GOT3 (cell line): ENCODE data around the gene PRDM2.

Experiments
- DNase-seq: peaks from one replicate; lab custom pipeline; 2025; ENCODE audit warnings: mixed read lengths; lab: John Stamatoyannopoulos, UW

Gene PRDM2

DNA sequence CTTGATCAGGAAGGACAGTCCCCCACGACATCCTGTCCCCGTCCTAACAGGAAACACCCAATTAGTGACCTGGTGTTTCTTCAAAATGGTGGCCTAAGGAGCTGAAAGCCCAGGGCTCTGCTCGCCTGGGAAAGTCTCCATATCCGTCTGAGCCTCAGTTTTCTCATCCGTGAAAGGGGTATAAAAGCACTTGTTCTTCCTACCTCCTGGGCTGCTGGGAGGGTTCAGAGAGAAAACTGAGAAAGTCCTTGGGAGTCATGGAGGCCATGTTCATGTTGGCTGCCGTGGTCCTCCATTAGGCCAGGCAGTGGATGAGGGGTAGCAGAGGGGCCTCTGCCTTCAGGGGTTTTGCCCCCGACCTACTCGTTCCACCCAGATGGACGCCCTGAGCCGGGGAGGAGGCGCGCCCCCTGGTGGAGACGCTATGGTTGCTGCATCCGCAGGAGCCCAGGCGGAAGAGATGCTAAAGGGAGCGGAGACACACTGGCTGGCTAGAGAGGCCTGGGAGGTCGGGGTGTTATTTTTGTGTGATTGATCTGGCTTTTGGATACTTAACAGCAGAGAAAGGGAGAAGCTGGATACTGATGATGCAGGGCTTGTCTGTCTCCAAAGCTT, 113.5 kb downstream of the PRDM2 start:
- DNase-seq: no peak

- DNase-seq: no peak
Observed at GRCh38 chr1:13814131-13814530, 114.1 kb downstream of the PRDM2 start.

GRCh38 chr1:13816016-13816760, 116.2 kb downstream of the PRDM2 start:
- DNase-seq: no peak

- no peak for DNase-seq
Observed at GRCh38 chr1:13817906-13818305, 117.9 kb downstream of the PRDM2 start.

DNA sequence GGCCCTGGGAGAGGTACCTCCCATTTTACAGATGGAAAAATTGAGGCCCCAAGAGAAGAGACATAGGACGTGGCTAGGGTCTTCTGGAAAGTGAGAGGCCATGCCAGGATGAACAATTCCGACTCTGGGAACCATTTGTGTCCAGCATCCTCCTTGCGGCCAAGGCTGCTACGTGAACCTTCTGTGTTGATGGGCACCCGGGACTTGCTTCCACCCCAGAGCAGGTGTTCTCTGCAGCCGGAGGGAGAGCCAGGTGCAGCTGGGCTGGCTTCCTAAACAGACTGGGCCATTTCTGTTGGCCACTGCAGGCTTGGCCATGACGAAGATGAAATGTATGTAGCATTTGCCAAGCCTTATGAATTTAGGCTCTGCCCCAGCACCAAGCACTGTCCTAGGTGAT, 118.9 kb downstream of the PRDM2 start:
- DNase-seq: no peak

DNA sequence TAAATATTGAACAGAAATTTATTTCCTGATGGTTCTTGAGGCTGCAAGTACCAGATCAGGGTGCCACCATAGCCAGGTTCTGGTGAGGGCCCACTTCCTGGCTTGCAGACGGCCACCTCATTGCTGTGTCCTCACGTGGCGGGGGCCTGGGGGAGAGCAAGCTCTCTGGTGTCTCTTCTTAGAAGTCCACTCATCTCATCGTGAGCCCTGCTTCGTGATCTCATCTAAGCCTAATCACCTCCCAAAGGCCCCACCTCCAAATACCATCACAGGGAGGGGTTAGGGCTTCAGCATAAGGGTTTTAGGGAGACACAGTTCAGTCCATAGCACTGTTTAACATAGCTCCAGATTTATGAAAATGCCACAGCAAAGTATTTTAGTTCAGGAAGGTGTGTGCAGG, 119.7 kb downstream of the PRDM2 start:
- no peak for DNase-seq

DNA sequence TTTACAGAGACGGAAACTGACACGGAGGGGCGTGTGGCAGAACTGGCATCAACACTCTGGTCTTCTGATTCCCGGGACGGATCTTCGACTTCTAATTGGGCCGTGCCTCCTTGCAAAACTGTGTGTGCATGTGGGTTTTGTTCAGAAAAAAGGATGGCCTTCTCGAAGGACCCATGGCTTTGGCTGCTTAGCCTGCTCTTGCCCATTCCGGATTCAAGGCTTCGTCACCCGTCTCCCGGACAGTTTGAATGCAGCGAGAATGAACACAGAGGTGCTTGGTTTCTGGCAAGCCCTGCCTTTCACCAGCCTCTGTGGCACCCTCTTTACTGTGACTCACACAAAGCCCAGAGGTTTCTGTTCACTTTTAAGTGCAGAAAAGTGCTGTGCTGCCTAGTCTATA, 120.1 kb downstream of the PRDM2 start:
- no peak for DNase-seq

DNA sequence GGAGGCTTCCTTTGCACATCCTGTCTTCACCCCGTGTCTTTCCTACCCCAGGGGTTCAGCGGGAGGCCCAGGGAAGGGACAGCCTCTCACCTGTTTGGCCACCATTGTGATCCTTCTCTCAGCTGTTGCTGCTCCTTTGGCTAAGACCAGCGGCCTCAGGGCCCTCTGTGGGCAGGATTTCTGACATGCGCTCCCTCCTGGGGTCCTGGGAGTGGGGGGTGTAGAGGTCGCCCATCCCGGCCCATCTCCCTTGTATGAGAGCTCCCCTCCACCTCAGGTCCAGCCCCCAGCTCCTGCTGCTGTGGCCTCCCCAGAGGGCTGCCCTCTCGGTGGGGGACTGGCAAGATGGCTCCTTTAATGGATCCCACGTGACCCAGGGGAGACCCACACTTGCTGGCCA, 120.5 kb downstream of the PRDM2 start:
- no peak for DNase-seq

GRCh38 chr1:13823126-13823880, 123.3 kb downstream of the PRDM2 start:
- no peak for DNase-seq

- no peak for DNase-seq
Observed at GRCh38 chr1:13823936-13824335, 123.9 kb downstream of the PRDM2 start.

GRCh38 chr1:13824626-13825025, 124.6 kb downstream of the PRDM2 start:
- DNase-seq: no peak

DNA sequence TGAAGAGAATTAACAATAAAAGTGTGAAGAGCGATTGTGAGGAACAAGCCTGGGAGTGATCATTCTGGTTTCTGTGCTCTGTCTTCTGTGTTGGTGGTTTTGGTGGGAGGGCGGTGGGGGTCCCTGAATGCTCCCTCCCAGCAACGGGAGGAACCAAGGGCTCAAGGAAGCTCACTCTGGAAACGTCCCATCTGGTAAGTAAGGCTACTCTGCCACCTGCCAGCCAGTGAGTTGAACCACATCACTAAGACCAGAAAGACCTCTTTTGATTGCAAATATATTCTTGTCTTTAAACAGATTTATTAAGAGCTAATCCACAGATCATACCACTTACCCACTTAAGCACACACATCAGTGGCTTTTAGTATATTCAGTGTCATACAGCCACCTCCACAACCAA, 125.0 kb downstream of the PRDM2 start:
- DNase-seq: no peak

GRCh38 chr1:13826009-13826408, 126.0 kb downstream of the PRDM2 start:
- DNase-seq: no peak

- DNase-seq: no peak
Observed at GRCh38 chr1:13826591-13826990, 126.6 kb downstream of the PRDM2 start.

DNA sequence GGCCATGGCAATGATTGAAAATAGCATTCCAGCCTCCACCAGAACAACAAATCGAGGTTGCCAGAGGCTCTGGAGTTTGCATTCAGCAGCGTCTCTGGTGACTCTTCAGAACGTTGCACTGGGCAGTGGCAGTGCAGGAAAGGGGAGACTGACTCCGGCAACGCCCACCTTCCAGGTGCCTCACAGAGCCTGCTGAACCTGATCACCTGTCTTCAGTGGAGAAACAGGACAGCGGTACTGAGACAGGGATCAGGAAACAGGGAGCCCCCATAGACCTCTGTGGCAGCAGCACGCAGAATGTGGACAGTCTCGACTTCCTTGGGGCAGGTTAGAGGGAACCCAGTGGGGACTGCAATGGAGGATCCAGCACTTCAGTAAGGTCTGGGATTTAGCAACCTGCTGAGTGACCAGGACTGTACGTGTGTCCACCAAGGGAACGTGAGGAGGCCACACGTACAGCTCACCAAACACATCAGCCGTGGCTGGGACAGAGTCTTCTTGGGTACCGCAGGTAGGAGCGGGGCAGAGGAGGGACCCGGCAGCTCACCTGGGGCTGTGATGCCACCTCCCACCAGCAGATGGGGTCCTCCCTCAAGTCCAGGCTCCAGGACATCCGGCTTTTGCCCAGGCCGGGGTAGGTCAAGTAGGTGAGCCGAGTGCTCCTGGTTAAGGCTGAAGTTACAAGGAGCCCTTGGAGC, 128.6 kb downstream of the PRDM2 start:
- no peak for DNase-seq

DNA sequence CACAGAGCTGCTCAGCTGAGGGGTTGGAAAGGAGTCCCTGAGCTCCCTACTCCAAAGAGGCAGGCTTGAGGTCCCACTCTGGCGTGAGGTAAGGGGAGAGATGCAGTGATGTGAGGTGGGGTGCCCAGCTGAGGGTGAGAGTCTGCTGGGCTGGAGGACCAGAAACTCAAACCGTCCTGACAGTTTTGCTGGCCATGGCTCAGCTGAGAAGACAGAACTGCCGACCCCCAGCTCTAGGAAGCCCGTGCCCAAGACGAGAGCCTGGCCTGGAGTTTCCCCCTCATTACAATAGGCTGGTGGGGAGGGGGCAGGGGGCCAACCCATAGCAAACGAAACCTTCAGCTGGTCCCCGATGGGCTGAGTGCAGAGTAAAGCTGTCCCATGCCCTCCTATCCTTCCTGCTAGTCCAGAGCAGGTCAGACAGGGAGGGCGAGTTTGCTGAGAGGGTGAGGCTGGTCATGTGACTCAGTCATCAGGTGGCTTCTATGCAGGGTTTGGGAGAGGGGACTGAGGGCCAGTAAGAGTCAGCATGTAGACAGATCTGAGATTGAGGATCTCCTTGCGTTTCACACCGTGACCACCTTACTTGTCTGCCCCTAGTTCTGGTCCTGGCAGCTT, 129.3 kb downstream of the PRDM2 start:
- DNase-seq: no peak

- no peak for DNase-seq
Observed at GRCh38 chr1:13830170-13830569, 130.2 kb downstream of the PRDM2 start.

DNA sequence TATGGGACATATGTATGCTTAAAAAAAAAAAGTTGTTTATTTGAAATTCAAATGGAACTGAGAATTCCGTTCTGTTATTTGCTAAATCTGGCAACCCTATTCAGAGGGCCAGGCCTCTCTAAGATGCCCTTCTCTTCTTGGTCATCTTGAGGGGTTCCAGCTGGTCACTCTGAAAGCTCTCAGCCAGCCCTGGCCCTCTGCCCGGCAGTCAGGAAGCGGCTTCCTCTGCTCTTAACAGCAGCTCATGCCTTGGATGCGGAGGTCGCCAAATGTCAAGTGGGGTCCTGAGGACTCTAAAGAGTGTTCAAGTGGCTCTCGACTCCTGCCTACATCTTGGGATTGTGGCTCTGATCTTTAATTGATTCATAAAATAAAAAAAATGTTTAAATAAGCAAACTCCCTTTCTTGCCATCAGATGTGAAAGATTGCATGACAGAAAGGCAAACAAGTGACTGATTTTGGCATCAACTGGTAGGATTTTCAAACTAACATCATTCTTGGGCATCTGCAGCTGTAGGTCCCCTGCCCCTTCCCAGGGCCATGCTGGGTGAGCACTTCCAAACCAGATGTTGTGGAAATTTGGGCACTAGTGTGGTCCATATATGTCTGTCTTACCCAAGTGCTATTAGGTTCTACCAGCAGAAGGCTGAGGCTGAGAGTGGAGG, 130.8 kb downstream of the PRDM2 start:
- no peak for DNase-seq

GRCh38 chr1:13832100-13832499, 132.1 kb downstream of the PRDM2 start:
- no peak for DNase-seq

GRCh38 chr1:13832536-13832935, 132.5 kb downstream of the PRDM2 start:
- no peak for DNase-seq

- DNase-seq: no peak
Observed at GRCh38 chr1:13836136-13836535, 136.1 kb downstream of the PRDM2 start.

GRCh38 chr1:13836631-13837030, 136.6 kb downstream of the PRDM2 start:
- no peak for DNase-seq
